Measurements from ENCODE around the gene DOLK.

DOLK gene

GRCh38 chr9:128943832-128944620 lies 3.4 kb downstream of the DOLK start:
- Histone ChIP-seq H3K27ac (no peak overlapping the region), H4K20me1 (ENCODE audit: insufficient read depth) (no peaks in the 10 kb centered on the region), H3K4me3 (IDR thresholded peaks at IDR 0.05; ENCODE audit: insufficient read depth, low read depth, low read length) (no peak overlapping the region), H3K36me3 (ENCODE audit: insufficient read depth) (no peaks in the 10 kb centered on the region), H3K4me2 (no peak overlapping the region), H3K4me1 (ENCODE audit: low read depth, poor library complexity, severe bottlenecking) (peaks cover 11% of the 10 kb centered on the region), H3K79me2 (ENCODE audit: insufficient read depth, low read depth) (peaks cover 8% of the 10 kb centered on the region; the same call in 1 of the 2 replicates), H3K27me3 (ENCODE audit: insufficient read depth, low read depth) (no peaks in the 10 kb centered on the region), H2AFZ (ENCODE audit: low read depth) (no peak overlapping the region), H3K9ac (no peak overlapping the region)
- TF ChIP-seq CTCF (conservative IDR thresholded peaks at IDR 0.05; ENCODE audit: low read depth, low read length) = no peak

GRCh38 chr9:128940946-128941755 lies 6.3 kb downstream of the DOLK start:
- Histone ChIP-seq H3K27me3 (ENCODE audit: insufficient read depth, low read depth) (no peaks in the 10 kb centered on the region), H4K20me1 (ENCODE audit: insufficient read depth) (no peaks in the 10 kb centered on the region), H3K4me1 (ENCODE audit: low read depth, poor library complexity, severe bottlenecking) (no peaks in the 10 kb centered on the region), H2AFZ (ENCODE audit: low read depth) (no peak overlapping the region), H3K79me2 (ENCODE audit: insufficient read depth, low read depth) (no peaks in the 10 kb centered on the region), H3K27ac (no peak overlapping the region), H3K4me3 (IDR thresholded peaks at IDR 0.05; ENCODE audit: insufficient read depth, low read depth, low read length) (no peak overlapping the region), H3K9ac (no peak overlapping the region), H3K36me3 (ENCODE audit: insufficient read depth) (no peaks in the 10 kb centered on the region), H3K4me2 (no peak overlapping the region)
- TF ChIP-seq CTCF (conservative IDR thresholded peaks at IDR 0.05; ENCODE audit: low read depth, low read length) = no peak

- no peak for TF ChIP-seq CTCF (conservative IDR thresholded peaks at IDR 0.05; ENCODE audit: low read depth, low read length)
- H3K27me3 ChIP-seq (ENCODE audit: insufficient read depth, low read depth) = no peaks in the 10 kb centered on the region
- no peak overlapping the region for H3K9ac ChIP-seq
- H3K79me2 ChIP-seq (ENCODE audit: insufficient read depth, low read depth) = no peaks in the 10 kb centered on the region
- no peak overlapping the region for H3K27ac ChIP-seq
- H3K4me3 ChIP-seq (IDR thresholded peaks at IDR 0.05; ENCODE audit: insufficient read depth, low read depth, low read length) = no peak overlapping the region
- H3K4me1 ChIP-seq (ENCODE audit: low read depth, poor library complexity, severe bottlenecking) = no peaks in the 10 kb centered on the region
- no peaks in the 10 kb centered on the region for H3K36me3 ChIP-seq (ENCODE audit: insufficient read depth)
- no peak overlapping the region for H2AFZ ChIP-seq (ENCODE audit: low read depth)
- H3K4me2 ChIP-seq = no peak overlapping the region
- no peaks in the 10 kb centered on the region for H4K20me1 ChIP-seq (ENCODE audit: insufficient read depth)
Measured at GRCh38 chr9:128940271-128940921, 7.0 kb downstream of the DOLK start.

DNA sequence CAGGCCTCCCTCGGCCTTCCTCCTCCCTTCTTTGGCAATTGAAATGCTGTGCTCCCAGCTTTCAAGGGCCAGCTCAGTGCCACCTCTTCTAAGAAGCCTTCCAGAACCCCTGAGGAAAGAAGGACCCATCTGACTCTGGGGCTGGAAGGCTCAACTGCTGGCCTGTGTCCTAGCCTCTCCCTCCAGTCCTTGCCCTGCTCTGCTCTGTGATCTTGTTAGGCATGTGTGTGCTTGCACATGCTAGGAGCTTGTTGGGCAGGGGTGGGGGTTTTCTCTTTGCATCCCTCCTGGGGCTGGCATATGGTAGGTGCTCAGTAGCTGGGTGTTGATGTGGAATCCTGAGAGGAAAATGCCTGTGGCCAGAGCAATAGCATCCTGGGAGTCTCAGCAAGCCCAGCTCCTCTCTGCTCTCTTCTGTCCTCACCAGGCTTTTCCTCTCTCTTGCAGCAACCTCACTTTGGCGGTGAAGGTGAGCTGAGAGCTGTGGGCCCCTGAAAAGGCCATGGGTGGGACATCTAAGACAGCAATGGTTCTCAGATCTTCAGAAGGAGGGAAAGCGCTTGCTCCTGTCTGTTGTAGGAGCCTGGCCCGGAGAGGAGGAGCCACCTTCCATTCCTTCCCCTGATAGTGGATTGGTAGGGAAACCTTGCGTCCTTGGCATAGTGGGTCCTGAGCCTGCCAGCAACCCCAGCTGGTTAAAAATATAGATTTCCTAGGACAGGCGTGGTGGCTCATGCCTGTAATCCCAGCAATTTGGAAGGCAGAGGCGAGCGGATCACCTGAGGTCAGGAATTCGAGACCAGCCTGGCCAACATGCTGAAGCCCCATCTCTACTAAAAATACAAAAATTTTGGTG lies 9.9 kb downstream of the DOLK start:
- Histone ChIP-seq H4K20me1 (ENCODE audit: insufficient read depth) (no peaks in the 10 kb centered on the region), H3K4me2 (no peak overlapping the region), H3K36me3 (ENCODE audit: insufficient read depth) (no peaks in the 10 kb centered on the region), H2AFZ (ENCODE audit: low read depth) (no peak overlapping the region), H3K27me3 (ENCODE audit: insufficient read depth, low read depth) (no peaks in the 10 kb centered on the region), H3K4me1 (ENCODE audit: low read depth, poor library complexity, severe bottlenecking) (no peaks in the 10 kb centered on the region), H3K4me3 (IDR thresholded peaks at IDR 0.05; ENCODE audit: insufficient read depth, low read depth, low read length) (no peak overlapping the region), H3K27ac (no peak overlapping the region), H3K9ac (no peak overlapping the region), H3K79me2 (ENCODE audit: insufficient read depth, low read depth) (no peaks in the 10 kb centered on the region)
- TF ChIP-seq CTCF (conservative IDR thresholded peaks at IDR 0.05; ENCODE audit: low read depth, low read length) = no peak
